ENCODE measurements around the gene SUPT6H.
"Not testable (repeated sequence)": the region's sequence is repeated elsewhere in the genome, so short reads cannot be mapped to it uniquely, and the experiment has no call there.

The SUPT6H gene

GRCh38 chr17:28735242-28735722 lies 73.3 kb downstream of the SUPT6H start:
- H3K4me3 ChIP-seq (ENCODE audit: low read depth, low read length, poor library complexity, severe bottlenecking): no peak overlapping the region
- H3K4me2 ChIP-seq (ENCODE audit: low read length): no peak overlapping the region
- H4K20me1 ChIP-seq (ENCODE audit: insufficient read depth, low read length): no peaks in the 10 kb centered on the region
- H3F3A ChIP-seq (ENCODE audit: insufficient read depth, low read length): no peaks in the 10 kb centered on the region
- H3K9me2 ChIP-seq (ENCODE audit: low read depth, low read length): no peaks in the 10 kb centered on the region
- H3K79me2 ChIP-seq (ENCODE audit: insufficient read depth, low read length): no peaks in the 10 kb centered on the region
- TF ChIP-seq EZH2 (IDR thresholded peaks at IDR 0.05; ENCODE audit: borderline replicate concordance, low read length): no peak
- TF ChIP-seq, protein P1, sequence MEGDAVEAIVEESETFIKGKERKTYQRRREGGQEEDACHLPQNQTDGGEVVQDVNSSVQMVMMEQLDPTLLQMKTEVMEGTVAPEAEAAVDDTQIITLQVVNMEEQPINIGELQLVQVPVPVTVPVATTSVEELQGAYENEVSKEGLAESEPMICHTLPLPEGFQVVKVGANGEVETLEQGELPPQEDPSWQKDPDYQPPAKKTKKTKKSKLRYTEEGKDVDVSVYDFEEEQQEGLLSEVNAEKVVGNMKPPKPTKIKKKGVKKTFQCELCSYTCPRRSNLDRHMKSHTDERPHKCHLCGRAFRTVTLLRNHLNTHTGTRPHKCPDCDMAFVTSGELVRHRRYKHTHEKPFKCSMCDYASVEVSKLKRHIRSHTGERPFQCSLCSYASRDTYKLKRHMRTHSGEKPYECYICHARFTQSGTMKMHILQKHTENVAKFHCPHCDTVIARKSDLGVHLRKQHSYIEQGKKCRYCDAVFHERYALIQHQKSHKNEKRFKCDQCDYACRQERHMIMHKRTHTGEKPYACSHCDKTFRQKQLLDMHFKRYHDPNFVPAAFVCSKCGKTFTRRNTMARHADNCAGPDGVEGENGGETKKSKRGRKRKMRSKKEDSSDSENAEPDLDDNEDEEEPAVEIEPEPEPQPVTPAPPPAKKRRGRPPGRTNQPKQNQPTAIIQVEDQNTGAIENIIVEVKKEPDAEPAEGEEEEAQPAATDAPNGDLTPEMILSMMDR (IDR thresholded peaks at IDR 0.05; ENCODE audit: low read length): no peak
- H3K27me3 ChIP-seq (ENCODE audit: insufficient read depth, low read length): no peaks in the 10 kb centered on the region
- H3K9me3 ChIP-seq (ENCODE audit: low read length): peaks cover 4% of the 10 kb centered on the region
- peaks cover 27% of the 10 kb centered on the region for H3K4me1 ChIP-seq (ENCODE audit: insufficient read depth, low read length, severe bottlenecking)
- H3K27ac ChIP-seq (ENCODE audit: low read depth, low read length, poor library complexity, severe bottlenecking): peak overlapping the region; percentile 50
- H3K9ac ChIP-seq (ENCODE audit: low read length): no peak overlapping the region
- H3K36me3 ChIP-seq (ENCODE audit: insufficient read depth, low read length): peaks cover 33% of the 10 kb centered on the region
- no peak overlapping the region for H2AFZ ChIP-seq (ENCODE audit: low read length)

DNA sequence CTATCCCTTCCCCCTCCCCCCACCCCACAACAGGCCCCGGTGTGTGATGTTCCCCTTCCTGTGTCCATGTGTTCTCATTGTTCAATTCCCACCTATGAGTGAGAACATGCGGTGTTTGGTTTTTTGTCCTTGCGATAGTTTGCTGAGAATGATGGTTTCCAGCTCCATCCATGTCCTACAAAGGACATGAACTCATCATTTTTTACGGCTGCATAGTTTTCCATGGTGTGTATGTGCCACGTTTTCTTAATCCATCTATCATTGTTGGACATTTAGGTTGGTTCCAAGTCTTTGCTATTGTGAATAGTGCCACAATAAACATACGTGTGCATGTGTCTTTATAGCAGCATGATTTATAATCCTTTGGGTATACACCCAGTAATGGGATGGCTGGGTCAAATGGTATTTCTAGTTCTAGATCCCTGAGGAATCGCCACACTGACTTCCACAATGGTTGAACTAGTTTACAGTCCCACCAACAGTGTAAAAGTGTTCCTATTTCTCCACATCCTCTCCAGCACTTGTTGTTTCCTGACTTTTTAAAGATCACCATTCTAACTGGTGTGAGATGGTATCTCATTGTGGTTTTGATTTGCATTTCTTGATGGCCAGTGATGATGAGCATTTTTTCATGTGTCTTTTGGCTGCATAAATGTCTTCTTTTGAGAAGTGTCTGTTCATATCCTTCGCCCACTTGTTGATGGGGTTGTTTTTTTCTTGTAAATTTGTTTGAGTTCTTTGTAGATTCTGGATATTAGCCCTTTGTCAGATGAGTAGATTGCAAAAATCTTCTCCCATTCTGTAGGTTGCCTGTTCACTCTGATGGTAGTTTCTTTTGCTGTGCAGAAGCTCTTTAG lies 74.1 kb downstream of the SUPT6H start:
- peaks cover 35% of the 10 kb centered on the region for H3K4me1 ChIP-seq (ENCODE audit: insufficient read depth, low read length, severe bottlenecking)
- not testable (repeated sequence) for H2AFZ ChIP-seq (ENCODE audit: low read length); H3K79me2 ChIP-seq (ENCODE audit: insufficient read depth, low read length); H3K27ac ChIP-seq (ENCODE audit: low read depth, low read length, poor library complexity, severe bottlenecking); H3K9ac ChIP-seq (ENCODE audit: low read length); H3K9me2 ChIP-seq (ENCODE audit: low read depth, low read length); H4K20me1 ChIP-seq (ENCODE audit: insufficient read depth, low read length); H3K4me2 ChIP-seq (ENCODE audit: low read length); H3K9me3 ChIP-seq (ENCODE audit: low read length); H3K27me3 ChIP-seq (ENCODE audit: insufficient read depth, low read length); H3K4me3 ChIP-seq (ENCODE audit: low read depth, low read length, poor library complexity, severe bottlenecking); H3F3A ChIP-seq (ENCODE audit: insufficient read depth, low read length)
- H3K36me3 ChIP-seq (ENCODE audit: insufficient read depth, low read length): peaks cover 42% of the 10 kb centered on the region

- no peaks in the 10 kb centered on the region for H3K27me3 ChIP-seq (ENCODE audit: insufficient read depth, low read length)
- H3K4me2 ChIP-seq (ENCODE audit: low read length): peak overlapping the region; percentile 58
- H3K27ac ChIP-seq (ENCODE audit: low read depth, low read length, poor library complexity, severe bottlenecking): peak overlapping the region; percentile 97
- H3K9me2 ChIP-seq (ENCODE audit: low read depth, low read length): no peaks in the 10 kb centered on the region
- H3K79me2 ChIP-seq (ENCODE audit: insufficient read depth, low read length): no peaks in the 10 kb centered on the region
- no peaks in the 10 kb centered on the region for H4K20me1 ChIP-seq (ENCODE audit: insufficient read depth, low read length)
- peaks cover 9% of the 10 kb centered on the region for H3K9me3 ChIP-seq (ENCODE audit: low read length)
- TF ChIP-seq, protein P1 (IDR thresholded peaks at IDR 0.05; ENCODE audit: low read length): no peak
- TF ChIP-seq EZH2 (IDR thresholded peaks at IDR 0.05; ENCODE audit: borderline replicate concordance, low read length): no peak
- no peak overlapping the region for H3K4me3 ChIP-seq (ENCODE audit: low read depth, low read length, poor library complexity, severe bottlenecking)
- peaks cover 47% of the 10 kb centered on the region for H3K4me1 ChIP-seq (ENCODE audit: insufficient read depth, low read length, severe bottlenecking)
- H3K9ac ChIP-seq (ENCODE audit: low read length): peak overlapping the region; percentile 71; the same call in 1 of the 2 replicates
- no peak overlapping the region for H2AFZ ChIP-seq (ENCODE audit: low read length)
- H3K36me3 ChIP-seq (ENCODE audit: insufficient read depth, low read length): peaks cover 42% of the 10 kb centered on the region
- H3F3A ChIP-seq (ENCODE audit: insufficient read depth, low read length): no peaks in the 10 kb centered on the region
These were observed 75.3 kb downstream of the SUPT6H start for GRCh38 chr17:28737316-28737715.

Measured in OCI-LY1 (cell line).